Measurements from ENCODE around the gene HEG1.

GRCh38 chr3:124924741-124925140 lies 131.1 kb downstream of the HEG1 start:
- TF ChIP-seq CTCF (IDR thresholded peaks at IDR 0.05): no peak
- TF ChIP-seq POLR2A (IDR thresholded peaks at IDR 0.05): no peak

All from gastroesophageal sphincter (tissue), 3 donors.